ENCODE measurements around the gene TMEM9.

Gene TMEM9

GRCh38 chr1:201137579-201138310, 16.5 kb downstream of the TMEM9 start:
- TF ChIP-seq POLR2AphosphoS5 (IDR thresholded peaks at IDR 0.05; ENCODE audit: low read depth, low read length) (no peak), POLR2A (IDR thresholded peaks at IDR 0.05; ENCODE audit: low read depth, low read length) (no peak), TAF1 (IDR thresholded peaks at IDR 0.05; ENCODE audit: low read depth, low read length) (no peak), PAX5 (IDR thresholded peaks at IDR 0.05; ENCODE audit: insufficient read depth, low read length, severe bottlenecking) (no peak), SPI1 (IDR thresholded peaks at IDR 0.05; ENCODE audit: low read depth, low read length) (no peak), POU2F2 (IDR thresholded peaks at IDR 0.05; ENCODE audit: low read depth, low read length) (no peak)
- no peak for DNase-seq (ENCODE audit: insufficient read length, low spot score)
- no peak for FAIRE-seq

- TF ChIP-seq POU2F2 (IDR thresholded peaks at IDR 0.05; ENCODE audit: low read depth, low read length), result no peak
- TF ChIP-seq TAF1 (IDR thresholded peaks at IDR 0.05; ENCODE audit: low read depth, low read length), result no peak
- no peak for TF ChIP-seq POLR2A (IDR thresholded peaks at IDR 0.05; ENCODE audit: low read depth, low read length)
- TF ChIP-seq POLR2AphosphoS5 (IDR thresholded peaks at IDR 0.05; ENCODE audit: low read depth, low read length), result no peak
- TF ChIP-seq PAX5 (IDR thresholded peaks at IDR 0.05; ENCODE audit: insufficient read depth, low read length, severe bottlenecking), result no peak
- no peak for TF ChIP-seq SPI1 (IDR thresholded peaks at IDR 0.05; ENCODE audit: low read depth, low read length)
- FAIRE-seq (no peak), DNase-seq (ENCODE audit: insufficient read length, low spot score) (no peak)
Observed at GRCh38 chr1:201137024-201137392, 17.3 kb downstream of the TMEM9 start.

GRCh38 chr1:201136355-201137023, 17.8 kb downstream of the TMEM9 start:
- no peak for DNase-seq (ENCODE audit: insufficient read length, low spot score)
- FAIRE-seq, result no peak
- TF ChIP-seq PAX5 (IDR thresholded peaks at IDR 0.05; ENCODE audit: insufficient read depth, low read length, severe bottlenecking) (no peak), POLR2A (IDR thresholded peaks at IDR 0.05; ENCODE audit: low read depth, low read length) (no peak), POLR2AphosphoS5 (IDR thresholded peaks at IDR 0.05; ENCODE audit: low read depth, low read length) (no peak), SPI1 (IDR thresholded peaks at IDR 0.05; ENCODE audit: low read depth, low read length) (no peak), POU2F2 (IDR thresholded peaks at IDR 0.05; ENCODE audit: low read depth, low read length) (no peak), TAF1 (IDR thresholded peaks at IDR 0.05; ENCODE audit: low read depth, low read length) (no peak)

- FAIRE-seq, result no peak
Observed at GRCh38 chr1:201134405-201134804, 19.9 kb downstream of the TMEM9 start.

DNA sequence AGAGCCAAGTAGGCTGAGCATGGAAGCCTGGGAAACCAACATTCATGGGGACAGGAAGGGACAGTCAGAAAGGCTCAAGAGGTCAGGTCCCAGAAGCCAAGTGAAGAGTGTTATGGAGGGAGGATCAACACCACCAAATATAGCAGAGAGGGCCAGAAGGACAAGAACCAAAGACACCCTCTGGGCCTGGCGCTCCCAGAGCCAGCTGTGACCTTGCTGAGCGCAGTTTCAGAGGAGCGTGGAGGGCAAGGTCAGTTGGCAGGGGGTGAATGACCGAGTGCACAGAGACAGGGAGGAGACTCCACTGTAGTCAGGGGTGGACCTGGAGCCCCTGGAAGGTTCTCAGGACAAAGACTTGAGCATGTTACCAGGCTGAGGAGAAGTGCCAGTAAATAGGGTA, 22.9 kb downstream of the TMEM9 start:
- TF ChIP-seq PAX5 (IDR thresholded peaks at IDR 0.05; ENCODE audit: insufficient read depth, low read length, severe bottlenecking) (no peak), SPI1 (IDR thresholded peaks at IDR 0.05; ENCODE audit: low read depth, low read length) (no peak), POU2F2 (IDR thresholded peaks at IDR 0.05; ENCODE audit: low read depth, low read length) (no peak), POLR2AphosphoS5 (IDR thresholded peaks at IDR 0.05; ENCODE audit: low read depth, low read length) (no peak), POLR2A (IDR thresholded peaks at IDR 0.05; ENCODE audit: low read depth, low read length) (no peak), TAF1 (IDR thresholded peaks at IDR 0.05; ENCODE audit: low read depth, low read length) (no peak)
- DNase-seq (ENCODE audit: insufficient read length, low spot score) (no peak), FAIRE-seq (no peak)

More at GRCh38 chr1:201134405-201134804, 19.9 kb downstream of the TMEM9 start:
- no peak for DNase-seq (ENCODE audit: insufficient read length, low spot score)
- TF ChIP-seq POLR2AphosphoS5 (IDR thresholded peaks at IDR 0.05; ENCODE audit: low read depth, low read length) (no peak), PAX5 (IDR thresholded peaks at IDR 0.05; ENCODE audit: insufficient read depth, low read length, severe bottlenecking) (no peak), POU2F2 (IDR thresholded peaks at IDR 0.05; ENCODE audit: low read depth, low read length) (no peak), SPI1 (IDR thresholded peaks at IDR 0.05; ENCODE audit: low read depth, low read length) (no peak), TAF1 (IDR thresholded peaks at IDR 0.05; ENCODE audit: low read depth, low read length) (no peak), POLR2A (IDR thresholded peaks at IDR 0.05; ENCODE audit: low read depth, low read length) (no peak)

- TF ChIP-seq POLR2A (IDR thresholded peaks at IDR 0.05; ENCODE audit: low read depth, low read length) (no peak), POU2F2 (IDR thresholded peaks at IDR 0.05; ENCODE audit: low read depth, low read length) (no peak), TAF1 (IDR thresholded peaks at IDR 0.05; ENCODE audit: low read depth, low read length) (no peak), SPI1 (IDR thresholded peaks at IDR 0.05; ENCODE audit: low read depth, low read length) (no peak), POLR2AphosphoS5 (IDR thresholded peaks at IDR 0.05; ENCODE audit: low read depth, low read length) (no peak), PAX5 (IDR thresholded peaks at IDR 0.05; ENCODE audit: insufficient read depth, low read length, severe bottlenecking) (no peak)
- DNase-seq (ENCODE audit: insufficient read length, low spot score) (no peak), FAIRE-seq (no peak)
Observed at GRCh38 chr1:201128962-201129361, 25.3 kb downstream of the TMEM9 start.

DNA sequence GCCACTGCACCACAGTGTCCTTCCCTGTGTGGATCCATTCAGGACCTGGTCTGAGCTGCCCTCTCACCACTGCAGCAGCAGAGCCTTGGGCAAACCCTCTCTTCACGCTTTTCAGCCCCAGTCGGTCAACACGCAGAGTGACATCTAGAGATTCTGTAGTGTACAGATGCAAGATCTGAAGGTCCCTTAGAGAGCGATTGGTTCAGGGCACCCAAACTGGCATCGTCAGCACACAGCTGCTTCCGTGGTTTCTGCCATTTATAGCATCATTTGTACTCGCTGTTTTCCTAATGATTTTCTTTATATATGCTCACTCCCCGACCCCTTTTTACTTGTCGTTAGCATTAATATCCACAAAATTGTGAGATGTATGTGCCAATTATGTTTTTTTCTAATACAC, 25.8 kb downstream of the TMEM9 start:
- DNase-seq (ENCODE audit: insufficient read length, low spot score) (no peak), FAIRE-seq (no peak)
- TF ChIP-seq POLR2AphosphoS5 (IDR thresholded peaks at IDR 0.05; ENCODE audit: low read depth, low read length) (no peak), POLR2A (IDR thresholded peaks at IDR 0.05; ENCODE audit: low read depth, low read length) (no peak), POU2F2 (IDR thresholded peaks at IDR 0.05; ENCODE audit: low read depth, low read length) (no peak), SPI1 (IDR thresholded peaks at IDR 0.05; ENCODE audit: low read depth, low read length) (no peak), TAF1 (IDR thresholded peaks at IDR 0.05; ENCODE audit: low read depth, low read length) (no peak), PAX5 (IDR thresholded peaks at IDR 0.05; ENCODE audit: insufficient read depth, low read length, severe bottlenecking) (no peak)

GRCh38 chr1:201127755-201128455, 26.4 kb downstream of the TMEM9 start:
- DNase-seq (ENCODE audit: insufficient read length, low spot score) (no peak), FAIRE-seq (no peak)
- TF ChIP-seq PAX5 (IDR thresholded peaks at IDR 0.05; ENCODE audit: insufficient read depth, low read length, severe bottlenecking) (no peak), POLR2AphosphoS5 (IDR thresholded peaks at IDR 0.05; ENCODE audit: low read depth, low read length) (no peak), SPI1 (IDR thresholded peaks at IDR 0.05; ENCODE audit: low read depth, low read length) (no peak), TAF1 (IDR thresholded peaks at IDR 0.05; ENCODE audit: low read depth, low read length) (no peak), POLR2A (IDR thresholded peaks at IDR 0.05; ENCODE audit: low read depth, low read length) (no peak), POU2F2 (IDR thresholded peaks at IDR 0.05; ENCODE audit: low read depth, low read length) (no peak)
